Ramos (cell line): ENCODE results near the gene CDK14.

Experiments
- in situ Hi-C: fragments of 300-500 bp; cut with MboI; formaldehyde crosslinking; loops from one replicate; pipeline ENCODE4 v1.14.3; 2022; ENCODE audit warnings: low sequenced_read_pairs; ENCODE audit not compliant: unreplicated experiment

The CDK14 gene

DNA sequence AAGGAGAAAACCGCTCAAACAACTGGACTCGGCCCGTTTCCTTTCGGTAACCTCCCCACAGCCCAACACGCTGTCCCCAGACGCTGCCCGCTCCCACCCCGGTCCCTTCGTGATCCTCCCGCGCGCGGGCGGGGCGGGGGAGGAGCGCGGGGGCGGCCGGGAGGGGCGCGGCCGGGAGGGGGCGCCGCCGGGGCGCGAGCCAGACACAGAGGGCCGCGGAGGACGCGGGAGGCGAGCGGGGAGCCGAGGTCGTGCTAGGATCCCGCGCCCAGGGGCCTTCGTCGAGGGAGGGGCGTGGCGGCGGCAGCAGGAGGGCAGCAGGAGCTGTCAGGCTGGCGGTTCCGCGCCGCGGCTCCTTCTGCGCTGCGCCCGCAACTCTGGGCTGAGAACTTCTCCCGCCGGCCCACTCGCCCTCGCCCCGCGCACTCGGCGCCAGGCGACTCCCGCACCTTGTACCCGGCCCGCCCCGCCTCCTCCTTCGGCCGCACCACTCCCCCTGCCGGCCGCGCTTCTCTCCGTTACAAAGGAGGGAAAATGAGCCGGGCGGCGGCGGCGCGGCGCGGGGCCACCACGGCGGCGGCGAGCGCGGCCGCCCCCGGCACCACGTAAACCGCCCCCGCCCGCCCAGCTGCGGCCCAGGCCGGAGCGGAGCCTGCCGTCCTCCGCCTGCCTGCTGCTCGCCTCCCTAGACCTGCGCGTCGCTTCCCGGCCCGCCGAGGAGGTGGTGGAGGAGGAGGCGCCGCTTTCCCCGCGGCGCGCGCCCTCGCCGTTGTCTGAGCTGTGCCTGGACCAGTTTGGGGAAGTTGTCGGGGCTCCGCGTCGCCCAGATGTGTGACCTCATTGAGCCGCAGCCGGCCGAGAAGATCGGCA is at the start of gene CDK14:
CDK14 (plus strand) TSS at position 521 of the 870 bp plus-strand sequence; CDS start at position 828, 307 bp downstream.
- in situ Hi-C loops: no loop called here

DNA sequence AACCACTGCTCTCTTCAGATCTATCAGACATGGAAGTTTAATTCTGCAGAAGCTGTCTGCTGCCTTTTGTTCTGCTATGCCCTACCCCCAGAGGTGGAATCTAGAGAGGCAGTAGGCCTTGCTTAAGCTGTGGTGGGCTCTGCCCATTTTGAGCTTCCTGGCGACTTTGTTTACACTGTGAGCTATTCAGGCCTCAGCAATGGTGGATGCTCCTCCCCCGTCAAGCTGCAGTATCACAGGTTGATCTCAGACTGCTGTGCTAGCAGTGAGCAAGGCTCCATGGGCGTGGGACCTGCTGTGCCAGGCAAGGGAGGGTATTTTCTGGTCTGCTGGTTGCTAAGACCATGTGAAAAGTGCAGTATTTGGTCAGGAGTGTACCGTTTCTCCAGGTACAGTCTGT is 45.1 kb upstream of the CDK14 start:
- in situ Hi-C loops: no loop called here

DNA sequence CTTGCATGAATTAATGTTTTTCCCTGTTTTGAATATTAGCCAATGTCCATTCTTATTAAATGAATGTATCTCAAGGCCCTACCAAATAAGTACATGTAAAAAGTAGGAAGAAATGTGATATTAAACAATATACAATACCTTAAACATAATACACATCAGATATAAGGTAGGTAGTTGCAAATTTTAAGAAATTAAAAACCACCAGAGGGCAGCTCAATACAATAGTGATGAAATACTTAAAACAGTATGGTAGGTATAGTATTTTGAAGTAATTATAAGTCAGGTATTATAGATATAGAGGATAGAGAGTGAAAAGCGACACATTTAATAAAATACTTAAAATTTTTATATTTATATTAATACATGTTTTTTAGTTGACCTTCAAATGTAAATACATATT is 43.6 kb upstream of the CDK14 start:
- in situ Hi-C loops: no loop called here

DNA sequence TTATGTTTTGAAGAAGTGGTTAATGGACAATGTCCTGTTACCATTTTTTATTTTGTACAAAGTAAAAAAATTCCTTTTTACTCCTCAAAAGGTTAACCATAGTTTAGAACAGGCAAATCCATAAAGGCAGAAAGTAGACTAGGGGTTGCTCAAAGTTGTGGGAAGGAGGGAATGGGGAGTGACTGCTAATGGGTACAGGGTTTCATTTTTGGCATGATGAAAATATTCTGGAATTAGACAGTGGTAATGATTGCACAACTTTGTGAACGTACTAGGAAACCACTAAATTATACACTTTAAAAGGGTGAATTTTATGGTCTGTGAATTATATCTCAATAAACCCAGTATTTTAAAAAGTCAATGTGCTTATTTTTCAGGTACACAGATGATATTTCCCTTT is 35.4 kb upstream of the CDK14 start:
- in situ Hi-C loops: no loop called here

DNA sequence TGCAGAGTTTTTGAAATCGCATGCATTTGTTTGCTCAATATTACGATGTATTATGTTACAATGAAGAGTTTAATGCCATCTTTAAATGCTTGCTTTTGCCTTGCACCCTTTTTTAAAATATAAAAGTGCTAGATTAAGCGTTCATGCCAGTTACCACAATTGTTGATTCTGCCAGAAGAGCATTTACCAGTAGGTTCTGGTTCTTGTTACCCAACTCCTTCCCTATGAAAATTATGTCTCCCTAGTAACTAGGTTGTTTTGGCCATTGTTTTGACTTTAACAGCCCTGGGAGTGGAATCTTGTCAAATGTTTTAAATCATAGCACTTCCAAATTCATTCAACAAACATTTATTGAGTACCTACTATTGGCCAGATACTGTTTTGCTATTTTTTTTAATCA is 32.8 kb upstream of the CDK14 start:
- in situ Hi-C loops: no loop called here

DNA sequence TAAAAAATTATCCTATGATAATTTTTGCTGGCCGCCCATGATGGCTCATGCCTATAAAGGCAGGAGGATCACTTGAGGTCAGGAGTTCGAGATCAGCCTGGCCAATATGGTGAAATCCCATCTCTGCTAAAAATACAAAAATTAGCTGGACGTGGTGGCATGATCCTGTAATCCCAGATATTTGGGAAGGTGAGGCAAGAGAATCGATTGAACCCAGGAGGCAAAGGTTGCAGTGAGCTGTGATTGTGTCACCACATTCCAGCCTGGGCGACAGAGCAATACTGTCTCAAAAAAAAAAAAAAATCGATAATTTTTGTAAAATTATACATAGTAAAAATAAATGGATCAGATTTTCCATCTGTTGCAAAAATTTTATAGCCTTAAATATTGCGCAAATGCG is 31.7 kb upstream of the CDK14 start:
- in situ Hi-C loops: no loop called here

DNA sequence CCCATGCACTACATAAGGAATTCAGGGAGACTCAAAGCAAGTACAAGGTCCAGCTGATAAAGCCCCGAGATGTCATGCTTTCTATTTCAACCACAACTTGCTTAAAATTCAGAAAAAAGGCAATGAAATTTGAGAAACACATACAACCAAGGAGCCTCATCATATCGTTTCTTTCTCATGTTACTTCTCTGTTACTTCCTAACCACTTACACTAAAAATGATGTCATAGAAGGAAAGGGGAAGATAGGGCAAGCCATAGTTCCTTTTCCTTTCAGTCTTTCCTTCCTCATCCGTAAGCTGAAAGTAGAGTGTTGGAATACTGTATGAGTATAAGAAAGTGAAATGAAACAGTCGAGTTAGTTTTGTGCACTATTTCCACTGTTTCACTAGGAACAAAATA is 27.9 kb upstream of the CDK14 start:
- in situ Hi-C loops: no loop called here

DNA sequence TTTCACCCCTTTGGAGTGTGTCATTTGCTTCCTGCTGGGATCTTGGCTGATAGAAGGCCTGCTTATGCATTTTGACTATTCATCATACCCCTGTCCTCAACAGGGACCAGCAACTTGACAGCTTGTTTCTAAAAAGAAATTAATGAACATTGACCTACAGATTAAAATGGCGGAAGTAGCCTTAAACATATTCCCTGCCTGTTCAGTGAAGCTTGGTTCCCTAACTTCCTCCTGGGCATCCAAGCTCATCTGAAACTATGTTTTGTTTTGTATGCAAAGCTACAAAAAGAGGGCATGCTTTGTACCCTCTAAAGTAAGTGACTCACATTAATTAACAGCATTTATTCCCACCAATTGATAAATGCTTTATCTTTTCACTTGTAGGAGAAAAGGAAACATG is 26.8 kb upstream of the CDK14 start:
- in situ Hi-C loops: no loop called here

DNA sequence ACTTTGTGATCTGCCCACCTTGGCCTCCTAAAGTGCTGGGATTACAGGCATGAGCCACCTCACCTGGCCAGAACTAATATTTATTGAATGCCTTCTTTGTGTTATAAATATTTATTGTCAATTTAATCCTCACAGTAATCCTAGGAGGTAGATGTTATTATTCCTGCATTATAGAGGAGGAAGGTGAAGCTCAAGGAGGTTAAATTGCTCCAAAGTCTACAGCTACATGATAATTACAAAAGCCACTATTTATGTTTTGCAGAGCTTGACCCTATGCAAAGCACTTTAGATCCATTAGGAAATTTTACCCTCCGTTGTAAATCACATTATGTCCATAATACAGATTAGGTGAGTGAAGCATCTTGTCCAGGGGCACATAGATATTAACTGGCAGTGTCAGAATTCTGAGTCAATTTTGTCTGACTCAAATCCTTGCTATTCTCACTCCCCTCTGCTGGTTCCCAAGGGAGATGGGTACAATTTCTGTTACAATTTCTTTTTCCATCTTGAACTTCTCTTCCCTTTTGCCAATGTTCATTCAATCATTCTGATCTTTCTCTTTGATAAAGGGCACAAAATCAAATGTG is 25.7 kb upstream of the CDK14 start:
- in situ Hi-C loops: no loop called here

DNA sequence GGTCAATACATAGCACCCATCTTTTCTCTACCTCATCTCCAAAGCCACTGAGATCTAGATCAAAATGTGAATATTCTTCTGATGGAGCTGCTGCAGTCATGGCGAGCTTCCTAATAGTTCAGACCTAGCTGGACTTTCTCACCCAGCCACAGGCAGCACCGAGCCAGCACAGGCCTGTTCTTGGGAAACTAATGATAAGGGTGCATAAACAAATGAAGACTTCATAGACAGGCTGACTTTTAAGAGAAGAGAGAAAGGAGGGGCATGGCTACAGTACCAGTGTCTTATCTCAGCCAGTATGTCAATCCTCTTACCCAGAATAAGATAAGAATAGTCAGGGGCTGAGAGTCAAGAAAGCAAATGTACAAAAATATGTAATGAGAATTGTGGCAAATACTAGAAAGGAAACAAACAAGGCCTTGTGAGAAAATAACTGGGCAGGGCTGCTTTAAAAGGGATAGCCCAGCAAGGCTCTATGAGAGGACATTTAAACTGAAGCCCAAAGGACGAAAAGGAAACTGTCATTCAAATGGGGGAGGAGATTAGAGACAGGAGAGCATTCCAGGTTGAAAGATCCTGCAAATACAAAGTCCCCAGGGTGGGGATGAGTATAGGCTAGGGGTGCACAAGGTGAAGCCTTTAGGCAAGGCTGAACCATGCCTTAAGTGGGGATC is 21.8 kb upstream of the CDK14 start:
- in situ Hi-C loops: no loop called here

DNA sequence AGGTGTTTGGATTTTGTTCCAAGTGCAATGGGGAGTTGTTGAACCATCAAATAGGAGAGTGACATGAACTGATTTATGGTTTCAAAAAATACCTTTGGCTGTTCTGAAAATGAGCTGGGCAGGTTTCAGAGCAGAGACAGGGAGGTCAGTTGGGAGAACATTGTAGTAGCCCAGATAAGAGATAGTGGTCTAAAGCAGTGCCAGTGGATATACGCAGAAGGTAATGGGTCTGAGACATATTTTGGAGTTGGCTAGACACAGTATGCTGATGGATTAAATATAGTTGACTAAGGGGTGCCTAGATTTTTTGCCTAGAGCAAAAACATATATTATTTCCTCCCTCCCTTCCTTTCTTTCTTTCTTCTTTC is 21.3 kb upstream of the CDK14 start:
- in situ Hi-C loops: no loop called here

DNA sequence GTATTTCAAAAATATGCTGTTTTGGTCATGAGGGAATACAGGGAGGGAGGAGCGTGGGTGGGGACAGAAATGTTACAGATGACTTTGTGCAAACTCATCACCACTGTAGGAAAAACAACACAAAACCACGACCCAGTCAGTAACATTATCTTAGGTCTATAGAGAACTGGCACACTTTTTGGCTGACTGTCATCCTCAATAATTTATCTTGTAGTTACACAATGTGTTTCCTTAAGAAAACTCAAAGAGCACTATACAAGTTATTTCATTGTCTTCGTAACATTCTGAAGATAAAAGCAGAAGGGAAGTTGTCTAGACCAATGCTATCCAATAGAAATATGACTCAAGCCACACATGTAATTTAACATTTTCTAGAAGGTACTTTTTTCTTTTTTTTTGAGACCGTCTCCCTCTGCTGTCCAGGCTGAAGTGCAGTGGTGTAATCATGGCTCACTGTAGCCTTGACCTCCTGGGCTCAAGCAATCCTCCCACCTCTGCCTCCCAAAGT is 16.9 kb upstream of the CDK14 start:
- in situ Hi-C loops: no loop called here

DNA sequence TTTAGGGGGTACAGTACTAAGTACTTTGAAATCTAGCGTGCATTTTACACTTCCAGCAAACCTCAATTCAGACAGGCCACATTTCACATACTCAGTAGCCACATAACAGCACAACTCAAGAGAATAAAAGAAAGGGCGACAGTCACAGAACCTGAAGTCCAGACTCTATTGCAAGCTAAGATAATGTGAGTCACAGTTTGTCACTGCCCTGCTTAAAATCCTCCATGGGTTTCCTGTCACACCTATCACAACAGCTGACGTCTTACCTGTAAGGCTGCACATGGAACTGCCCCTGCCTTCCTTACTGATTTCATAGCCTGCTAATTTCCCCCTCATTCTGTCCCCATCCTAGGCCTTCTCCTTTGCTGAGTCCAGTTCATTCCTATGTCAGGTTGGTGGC is 16.1 kb upstream of the CDK14 start:
- in situ Hi-C loops: no loop called here

DNA sequence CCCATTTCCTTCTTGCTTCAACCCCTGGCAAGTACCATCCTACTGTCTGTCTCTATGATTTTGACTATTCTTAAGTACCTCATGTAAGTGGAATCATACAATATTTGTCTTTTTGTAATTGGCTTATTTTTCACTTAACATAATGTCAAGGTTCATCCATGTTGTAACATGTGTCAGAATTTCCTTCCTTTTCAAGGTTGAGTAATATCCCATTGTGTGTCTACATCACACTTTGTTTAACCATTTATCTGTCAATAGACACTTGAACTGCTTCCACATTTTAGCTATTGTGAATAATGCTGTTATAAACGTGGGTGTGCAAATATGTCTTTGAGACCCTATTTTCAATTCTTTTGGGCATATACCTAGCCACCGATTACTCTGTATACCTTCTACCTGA is 14.0 kb upstream of the CDK14 start:
- in situ Hi-C loops: no loop called here

DNA sequence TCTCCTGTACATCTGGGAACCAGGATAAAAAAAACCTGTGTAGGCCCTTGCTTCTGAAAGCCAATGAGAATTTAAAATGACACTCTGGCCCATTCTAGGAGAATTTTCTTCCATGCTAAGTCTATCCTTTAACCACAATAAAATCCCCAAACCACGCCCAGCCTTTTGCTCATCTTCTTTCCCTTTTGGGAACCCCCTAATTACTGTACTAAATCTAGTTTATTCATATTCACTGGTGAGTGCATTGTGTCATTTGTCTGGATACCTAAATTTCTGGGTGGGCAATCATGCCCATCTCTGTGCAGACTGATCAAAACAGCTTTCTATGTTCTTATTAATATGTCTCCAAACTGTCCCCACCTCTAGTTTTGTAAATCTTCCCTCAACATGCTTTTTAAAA is 11.7 kb upstream of the CDK14 start:
- in situ Hi-C loops: no loop called here

DNA sequence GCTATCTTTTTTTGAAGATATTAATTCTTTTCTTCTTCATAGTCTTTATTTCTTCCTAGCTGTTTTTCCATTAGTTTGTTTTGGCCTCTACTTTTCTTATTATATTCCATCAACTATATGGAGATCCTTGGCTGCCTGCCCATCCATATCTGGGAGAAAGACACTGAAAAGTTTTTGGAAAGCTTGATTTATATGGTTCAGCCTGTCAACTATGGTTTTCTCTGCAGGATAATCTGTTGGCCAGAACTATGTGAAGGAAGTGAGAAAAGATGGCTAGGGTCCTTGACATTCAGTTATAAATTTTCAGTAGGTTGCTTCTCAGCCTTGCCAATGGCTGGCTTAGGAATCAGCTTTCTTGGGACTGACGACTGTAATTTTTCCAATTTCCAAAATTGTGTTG is 10.0 kb upstream of the CDK14 start:
- in situ Hi-C loops: no loop called here

DNA sequence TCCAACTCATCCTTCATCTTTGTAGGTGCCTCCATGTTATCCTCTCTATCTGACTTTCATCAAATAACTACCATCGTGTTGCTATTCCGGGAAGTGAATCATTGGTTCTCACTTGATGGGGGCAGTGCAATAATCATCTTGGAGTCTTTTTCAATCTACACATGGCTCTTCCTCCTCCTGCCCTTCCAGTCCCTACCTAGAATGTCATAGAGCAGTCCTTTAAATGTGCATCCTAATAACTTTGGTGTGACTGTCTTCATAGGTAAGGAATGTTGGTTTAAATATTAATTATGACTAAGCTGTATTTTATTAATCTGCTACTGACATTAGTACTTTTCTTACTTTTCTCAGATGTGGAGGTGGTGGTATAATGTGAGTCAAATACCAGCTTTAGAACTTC is 8.4 kb upstream of the CDK14 start:
- in situ Hi-C loops: no loop called here

DNA sequence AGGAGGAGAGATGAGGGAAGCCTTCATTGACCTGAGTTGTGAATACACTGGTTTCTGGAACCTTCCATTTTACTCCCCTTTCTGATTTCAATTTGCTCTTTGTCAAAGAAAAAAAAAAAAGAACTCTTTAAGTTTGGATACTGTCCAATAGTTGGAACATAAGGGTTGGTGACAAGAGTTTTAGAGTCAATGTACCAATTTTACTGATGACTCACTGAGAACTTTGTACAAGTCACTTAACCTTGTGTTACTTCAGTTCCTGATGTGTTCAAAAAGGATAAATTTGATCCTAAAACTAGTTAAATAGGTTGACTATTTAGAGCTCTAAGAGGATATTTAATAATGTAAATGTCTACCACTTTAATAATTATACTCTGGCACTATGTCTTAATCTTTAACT is 4.1 kb upstream of the CDK14 start:
- in situ Hi-C loops: no loop called here

DNA sequence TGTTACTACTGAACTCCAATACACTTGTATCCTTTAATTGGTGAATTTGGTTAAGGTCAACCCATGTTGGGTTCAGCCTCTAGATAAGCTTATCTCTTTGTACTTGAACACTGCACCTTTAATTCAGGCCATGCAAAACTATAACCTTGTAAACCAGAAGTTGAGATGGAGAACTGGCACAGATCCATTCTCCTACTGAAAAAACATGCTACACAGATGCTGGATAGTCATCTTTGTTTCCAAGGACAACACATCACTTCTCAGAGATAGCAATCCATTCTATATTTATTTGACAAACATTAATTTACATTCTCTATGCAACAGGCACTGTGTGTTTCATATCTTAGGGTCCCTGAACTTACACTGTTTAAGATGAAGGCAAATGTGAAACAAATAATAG is 2.9 kb upstream of the CDK14 start:
- in situ Hi-C loops: no loop called here

DNA sequence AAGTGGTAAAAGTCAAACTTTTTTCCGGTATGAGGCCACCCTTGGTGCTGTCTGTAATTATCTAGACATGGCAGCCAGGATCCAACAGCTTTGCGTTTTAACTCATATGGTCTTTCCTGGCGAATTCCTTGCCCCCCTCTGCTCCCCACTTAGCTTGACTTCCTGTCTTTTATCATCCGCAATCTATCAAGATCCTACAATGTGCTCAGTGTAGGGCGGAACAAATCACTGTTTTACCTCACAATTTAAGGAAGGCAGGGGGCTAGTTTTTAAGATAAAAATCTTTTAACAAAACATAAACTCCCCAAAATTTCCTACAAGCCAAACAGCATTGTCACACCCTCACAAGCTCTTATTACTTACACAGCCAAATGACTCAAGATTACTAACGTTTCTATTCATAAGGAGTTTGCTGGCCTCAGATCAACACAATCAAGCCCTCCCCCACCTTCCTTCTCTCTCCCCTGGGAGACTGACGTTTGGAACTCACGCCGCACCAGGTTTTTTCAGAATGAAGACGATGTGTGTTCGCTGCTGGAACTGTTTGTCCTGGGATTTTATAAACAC is 1.3 kb upstream of the CDK14 start:
- in situ Hi-C loops: no loop called here

DNA sequence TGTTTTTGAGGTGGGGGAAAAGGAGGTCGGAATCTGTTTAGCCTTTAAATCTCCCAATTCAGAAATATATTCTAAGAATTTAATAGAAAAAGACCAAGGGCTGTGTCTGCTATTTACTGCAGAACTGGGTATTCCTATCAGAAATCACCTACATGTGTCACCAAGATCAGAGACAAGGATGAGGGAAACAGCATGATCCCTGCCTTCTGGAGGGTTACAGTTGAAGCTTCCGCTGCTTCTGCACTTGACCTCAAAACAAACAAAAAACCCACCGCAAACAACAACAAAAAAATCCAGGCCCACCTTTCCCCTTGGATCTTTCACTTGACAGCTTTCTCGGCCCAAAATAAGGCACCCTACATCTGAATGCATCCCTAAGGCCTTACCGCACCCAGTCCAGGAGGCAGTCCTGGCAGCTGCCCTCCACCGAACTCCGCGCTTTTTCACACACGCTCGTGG is 750 bp upstream of the CDK14 start:
- in situ Hi-C loops: no loop called here
